Left ventricle myocardium inferior (tissue), 1 donor: ENCODE measurements around the gene SRPX2. TPM values are rescaled to one million over a fixed set of nuclear protein-coding genes. Genes with fewer than 3 reads are reported as not detected.

Experiments
- DNase-seq: peaks from one replicate; pipeline ENCODE4 v3.0.0-alpha.2; 2020
- H3K27ac ChIP-seq: fragments of 200-600 bp; replicated peaks from 2 replicates; pipeline ENCODE4 v1.8.0; 2021
- H3K27me3 ChIP-seq: fragments of 200-600 bp; 2 replicates; pipeline ENCODE4 v1.8.0; 2021; ENCODE audit warnings: low read depth
- H3K36me3 ChIP-seq: fragments of 200-600 bp; 2 replicates; pipeline ENCODE4 v1.8.0; 2021
- H3K4me1 ChIP-seq: fragments of 200-600 bp; 2 replicates; pipeline ENCODE4 v1.8.0; 2021
- H3K4me3 ChIP-seq: fragments of 200-600 bp; 2 replicates; pipeline ENCODE4 v1.8.0; 2021; ENCODE audit warnings: mild to moderate bottlenecking, moderate library complexity
- H3K9me3 ChIP-seq: fragments of 200-600 bp; replicated peaks from 2 replicates; pipeline ENCODE4 v1.8.0; 2021
- CTCF ChIP-seq: fragments of 200-600 bp; IDR thresholded peaks from 2 replicates; pipeline ENCODE4 v1.8.0; 2021; ENCODE audit warnings: antibody characterized with exemption, mild to moderate bottlenecking, borderline replicate concordance
- intact Hi-C: fragments of 100-400 bp; cut with micrococcal nuclease; formaldehyde crosslinking; loops from one replicate; pipeline ENCODE4 v1.11.0; 2022
- total RNA-seq: library from RNA; stranded (reverse); fragmentation: NEBNext Ultra II Directional; extraction: Animal tissue kit (Norgen Biotek cat#: 25700); gene quantifications from one replicate; pipeline ENCODE4 v1.2.1, GENCODE V29; 2021
- donor health status: DM: no; HTN: yes; CAD: no; lungs with severe emphysema.

The SRPX2 gene
- total RNA-seq, 1 donor from 2014 or later, result 7.5 TPM

GRCh38 chrX:100674705-100675104, 30.7 kb downstream of the SRPX2 start:
- Histone ChIP-seq H3K4me3 (no peak overlapping the region), H3K9me3 (no peaks in the 10 kb centered on the region), H3K27ac (no peak overlapping the region), H3K27me3 (no peaks in the 10 kb centered on the region), H3K4me1 (peaks cover 7% of the 10 kb centered on the region), H3K36me3 (no peaks in the 10 kb centered on the region)
- intact Hi-C loops, result no loop called here
- no peak for TF ChIP-seq CTCF
- no peak for DNase-seq

- Histone ChIP-seq H3K4me3 (no peak overlapping the region), H3K4me1 (peaks cover 7% of the 10 kb centered on the region), H3K27me3 (no peaks in the 10 kb centered on the region), H3K9me3 (no peaks in the 10 kb centered on the region), H3K27ac (no peak overlapping the region), H3K36me3 (no peaks in the 10 kb centered on the region)
- TF ChIP-seq CTCF, result no peak
- DNase-seq, result no peak
- intact Hi-C loops, result no loop called here
Observed at GRCh38 chrX:100677611-100678181, 33.7 kb downstream of the SRPX2 start.

- DNase-seq, result no peak
- H3K9me3 ChIP-seq, result no peaks in the 10 kb centered on the region
- H3K4me3 ChIP-seq, result no peak overlapping the region
- no peaks in the 10 kb centered on the region for H3K36me3 ChIP-seq
- no peak for TF ChIP-seq CTCF
- no peaks in the 10 kb centered on the region for H3K4me1 ChIP-seq
- no peaks in the 10 kb centered on the region for H3K27me3 ChIP-seq
- intact Hi-C loops, result no loop called here
- no peak overlapping the region for H3K27ac ChIP-seq
Observed at GRCh38 chrX:100680756-100681155, 36.8 kb downstream of the SRPX2 start.

GRCh38 chrX:100681599-100681998, 37.6 kb downstream of the SRPX2 start:
- intact Hi-C loops, result no loop called here
- no peaks in the 10 kb centered on the region for H3K9me3 ChIP-seq
- no peaks in the 10 kb centered on the region for H3K27me3 ChIP-seq
- no peaks in the 10 kb centered on the region for H3K36me3 ChIP-seq
- no peak for TF ChIP-seq CTCF
- H3K4me1 ChIP-seq, result no peaks in the 10 kb centered on the region
- H3K4me3 ChIP-seq, result no peak overlapping the region
- no peak overlapping the region for H3K27ac ChIP-seq
- DNase-seq, result no peak

- TF ChIP-seq CTCF, result no peak
- intact Hi-C loops, result no loop called here
- H3K4me1 ChIP-seq, result no peaks in the 10 kb centered on the region
- DNase-seq, result no peak
- no peaks in the 10 kb centered on the region for H3K9me3 ChIP-seq
- no peak overlapping the region for H3K4me3 ChIP-seq
- no peaks in the 10 kb centered on the region for H3K36me3 ChIP-seq
- no peaks in the 10 kb centered on the region for H3K27me3 ChIP-seq
- no peak overlapping the region for H3K27ac ChIP-seq
Observed at GRCh38 chrX:100682939-100683338, 38.9 kb downstream of the SRPX2 start.
